AG20443 (cell line): ENCODE data around the gene NEXMIF.
"Not testable (repeated sequence)": the region's sequence is repeated elsewhere in the genome, so short reads cannot be mapped to it uniquely, and the experiment has no call there.

Experiments
- DNase-seq: peaks from one replicate; pipeline ENCODE4 v3.0.0; 2012; ENCODE audit warnings: low spot score, mixed read lengths

The NEXMIF gene

GRCh38 chrX:74788545-74789086, 136.6 kb downstream of the NEXMIF start:
- DNase-seq: no peak

- no peak for DNase-seq
These were observed 140.6 kb downstream of the NEXMIF start for GRCh38 chrX:74784629-74785028.

- DNase-seq: no peak
These were observed 143.7 kb downstream of the NEXMIF start for GRCh38 chrX:74781507-74782034.

- no peak for DNase-seq
These were observed 146.1 kb downstream of the NEXMIF start for GRCh38 chrX:74779175-74779574.

- DNase-seq: no peak
These were observed 150.3 kb downstream of the NEXMIF start for GRCh38 chrX:74774988-74775387.

GRCh38 chrX:74736450-74736849, 188.8 kb downstream of the NEXMIF start:
- DNase-seq: no peak

GRCh38 chrX:74705269-74705668, 220.0 kb downstream of the NEXMIF start:
- no peak for DNase-seq

GRCh38 chrX:74701343-74701742, 223.9 kb downstream of the NEXMIF start:
- DNase-seq: not testable (repeated sequence)

GRCh38 chrX:74684466-74684865, 240.8 kb downstream of the NEXMIF start:
- no peak for DNase-seq
